HCT116 (cell line): Measurements from ENCODE around the gene ZNF784. TPM values are rescaled to one million over a fixed set of nuclear protein-coding genes. Genes with fewer than 3 reads are reported as not detected.
A peak's percentile ranks its signal among the peaks of the same experiment; 100 is the strongest.

Experiments
- ATAC-seq: fragments of 200-7000 bp; cut with Tn5 transposase; 2 replicates; pipeline ENCODE4 v1.9.1; 2020; ENCODE audit warnings: mild to moderate bottlenecking, moderate library complexity
- BruUV-seq: library from RNA; stranded (reverse); fragments of 400-500 nt; replicated peaks from 2 replicates; lab custom pipeline; 2021; lab: Mats Ljungman, UMichigan
- CTCF ChIA-PET: fragments of 300-600 bp; sonication (Branson Sonifier 250); formaldehyde crosslinking; loops from one replicate; lab custom pipeline; 2021; ENCODE audit warnings: antibody characterized with exemption; lab: Charles Lee
- POLR2A ChIA-PET: fragments of 300-600, 350-600 bp; sonication (Branson Sonifier 250); formaldehyde crosslinking; loops from one replicate; lab custom pipeline; 2021; ENCODE audit warnings: antibody characterized with exemption; lab: Charles Lee
- RAD21 ChIA-PET, 2 experiments: fragments of 300-600 bp; sonication (Branson Sonifier 250); formaldehyde crosslinking; loops; one replicate each; lab custom pipeline; 2023; ENCODE audit warnings: low total read pairs in 2 of 2; ENCODE audit not compliant: uncharacterized antibody in 2 of 2, unreplicated experiment in 2 of 2, low non-redundant PET in 1 of 2; lab: Charles Lee
- DNase-seq: peaks from one replicate; pipeline ENCODE4 v3.0.0-alpha.2; 2010; ENCODE audit warnings: low read depth, low spot score
- H2AFZ ChIP-seq: fragments of 200-600 bp; shearing (Covaris generic), sonication (generic); 2 replicates; pipeline ENCODE4 v1.6.1; 2017; ENCODE audit warnings: low read depth, mixed run types, mixed read lengths, antibody characterized with exemption, low read length; ENCODE audit not compliant: poor library complexity, severe bottlenecking
- H3K27ac ChIP-seq: 2 replicates; pipeline ENCODE4 v1.5.1; 2012; ENCODE audit warnings: low read depth, low read length
- H3K27me3 ChIP-seq: fragments of 200-600 bp; sonication (generic); 2 replicates; pipeline ENCODE4 v1.6.1; 2016; ENCODE audit warnings: mixed run types, low read length, mixed read lengths; ENCODE audit not compliant: insufficient read depth
- H3K36me3 ChIP-seq, 2 experiments: fragments of 200-500 bp in 1 of 2; fragments of 200-600 bp in 1 of 2; sonication (Bioruptor generic) in 1 of 2; sonication (generic) in 1 of 2; 2 replicates each; pipeline versions ENCODE4 v1.5.1 to v1.6.1; 2014 to 2016; ENCODE audit warnings: low read length in 2 of 2, inconsistent platforms in 1 of 2, mixed read lengths in 1 of 2, mixed run types in 1 of 2; ENCODE audit not compliant: insufficient read depth in 2 of 2, control insufficient read depth in 1 of 2
- H3K4me1 ChIP-seq, 2 experiments: fragments of 200-600 bp in 1 of 2; sonication (generic) in 1 of 2; 2 replicates each; pipeline versions ENCODE4 v1.5.1 to v1.6.1; 2012 to 2017; ENCODE audit warnings: low read length in 2 of 2, inconsistent platforms in 1 of 2, mild to moderate bottlenecking in 1 of 2, mixed read lengths in 1 of 2, mixed run types in 1 of 2, moderate library complexity in 1 of 2; ENCODE audit not compliant: insufficient read depth in 2 of 2, control insufficient read depth in 1 of 2
- H3K4me2 ChIP-seq: fragments of 200-600 bp; sonication (generic); 2 replicates; pipeline ENCODE4 v1.6.1; 2017; ENCODE audit warnings: mixed run types, low read length, mixed read lengths
- H3K4me3 ChIP-seq, 2 experiments: fragments of 200-600 bp in 1 of 2; sonication (generic) in 1 of 2; replicated peaks in 1 of 2; 2 replicates each; pipeline ENCODE4 v1.5.1; 2011 to 2016; ENCODE audit warnings: low read length in 2 of 2, control low read depth in 1 of 2, low read depth in 1 of 2, mild to moderate bottlenecking in 1 of 2, mixed read lengths in 1 of 2, mixed run types in 1 of 2
- H3K79me2 ChIP-seq: fragments of 200-600 bp; sonication (generic); 2 replicates; pipeline ENCODE4 v1.6.1; 2017; ENCODE audit warnings: mild to moderate bottlenecking, mixed run types, low read length, moderate library complexity, mixed read lengths; ENCODE audit not compliant: insufficient read depth
- H3K9ac ChIP-seq: fragments of 200-600 bp; sonication (generic); 2 replicates; pipeline ENCODE4 v1.6.1; 2016; ENCODE audit warnings: low read length, mixed read lengths
- H3K9me2 ChIP-seq: fragments of 200-600 bp; sonication (generic), shearing (Covaris generic); 2 replicates; pipeline ENCODE4 v1.6.1; 2017; ENCODE audit warnings: mixed run types, mild to moderate bottlenecking, moderate library complexity; ENCODE audit not compliant: insufficient read depth
- H3K9me3 ChIP-seq, 2 experiments: fragments of 200-500 bp in 1 of 2; fragments of 200-600 bp in 1 of 2; sonication (Bioruptor generic) in 1 of 2; sonication (generic) in 1 of 2; 2 replicates each; pipeline ENCODE4 v1.6.1; 2014 to 2017; ENCODE audit warnings: low read length in 2 of 2, mixed read lengths in 2 of 2, inconsistent platforms in 1 of 2, low read depth in 1 of 2, mild to moderate bottlenecking in 1 of 2, mixed run types in 1 of 2, moderate library complexity in 1 of 2; ENCODE audit not compliant: control insufficient read depth in 1 of 2, insufficient read depth in 1 of 2
- H4K20me1 ChIP-seq: fragments of 200-600 bp; sonication (generic), shearing (Covaris generic); 2 replicates; pipeline ENCODE4 v1.6.1; 2017; ENCODE audit warnings: mixed run types, mild to moderate bottlenecking, moderate library complexity; ENCODE audit not compliant: insufficient read depth
- CEBPB ChIP-seq: IDR thresholded peaks from 2 replicates; pipeline ENCODE4 v1.6.1; 2012; ENCODE audit warnings: low read depth
- EZH2 ChIP-seq: fragments of 200-600 bp; sonication (generic); IDR thresholded peaks from 2 replicates; pipeline ENCODE4 v1.6.1; 2017; ENCODE audit warnings: antibody characterized with exemption, mixed run types
- EZH2phosphoT487 ChIP-seq: fragments of 200-600 bp; IDR thresholded peaks from 2 replicates; pipeline ENCODE4 v1.6.1; 2018; ENCODE audit warnings: antibody characterized with exemption, borderline replicate concordance
- JUND ChIP-seq: IDR thresholded peaks from 2 replicates; pipeline ENCODE4 v1.6.1; 2012
- MAX ChIP-seq: IDR thresholded peaks from 2 replicates; pipeline ENCODE4 v1.6.1; 2012
- RAD21 ChIP-seq: IDR thresholded peaks from 2 replicates; pipeline ENCODE4 v1.6.1; 2012; ENCODE audit warnings: low read depth, mild to moderate bottlenecking
- SP1 ChIP-seq: IDR thresholded peaks from 2 replicates; pipeline ENCODE4 v1.6.1; 2012; ENCODE audit warnings: low read depth
- SRF ChIP-seq: IDR thresholded peaks from 2 replicates; pipeline ENCODE4 v1.6.1; 2012; ENCODE audit warnings: low read depth
- TCF7L2 ChIP-seq: IDR thresholded peaks from 2 replicates; pipeline ENCODE4 v1.7.0; 2011; ENCODE audit warnings: borderline replicate concordance, inconsistent platforms; ENCODE audit not compliant: insufficient read depth, insufficient read length; ENCODE audit errors: extremely low read depth
- ZBTB33 ChIP-seq: IDR thresholded peaks from 2 replicates; pipeline ENCODE4 v1.6.1; 2011; ENCODE audit warnings: mild to moderate bottlenecking, low read length, moderate library complexity; ENCODE audit not compliant: insufficient replicate concordance; ENCODE audit errors: extremely low read depth
- ZNF274 ChIP-seq: fragments of 200-500 bp; sonication (Bioruptor generic); IDR thresholded peaks from 2 replicates; pipeline ENCODE4 v1.6.1; 2014; ENCODE audit warnings: mild to moderate bottlenecking, low read depth, low read length, inconsistent platforms
- intact Hi-C: fragments of 100-400 bp; cut with micrococcal nuclease; formaldehyde crosslinking; loops from 2 replicates; pipeline ENCODE4 v1.10.0; 2022
- total RNA-seq: library from RNA; stranded (reverse); gene quantifications from one replicate; pipeline ENCODE4 v1.2.1, GENCODE V29; 2021; ENCODE audit not compliant: unreplicated experiment
- TF ChIP-seq, protein P1 (sequence below): IDR thresholded peaks from 2 replicates; pipeline ENCODE4 v1.6.1; 2012

Gene ZNF784
- total RNA-seq, 1 experiment from 2014 or later: 5.3 TPM

GRCh38 chr19:55648585-55649267, 24.4 kb upstream of the ZNF784 start:
- H3K4me3 ChIP-seq: no peak overlapping the region
- H3K27ac ChIP-seq: no peak overlapping the region
- peaks cover 10 to 12% of the 10 kb centered on the region in 2 experiments; a peak in 3 of 4 replicates for H3K36me3 ChIP-seq
- peaks cover 20% of the 10 kb centered on the region for H3K79me2 ChIP-seq
- no peaks in the 10 kb centered on the region for H3K9me2 ChIP-seq
- H3K9ac ChIP-seq: no peak overlapping the region
- H3K4me1 ChIP-seq: peaks cover 11 to 22% of the 10 kb centered on the region in 2 experiments; a peak in 3 of 4 replicates
- intact Hi-C loops: no loop called here
- no peaks in the 10 kb centered on the region for H4K20me1 ChIP-seq
- TF ChIP-seq MAX (no peak), EZH2 (no peak), TCF7L2 (no peak)
- no peak overlapping the region for H2AFZ ChIP-seq
- DNase-seq: no peak
- no peaks in the 10 kb centered on the region for H3K9me3 ChIP-seq
- no TSS peak for BruUV-seq
- CTCF ChIA-PET: no interaction called here
- H3K27me3 ChIP-seq: no peaks in the 10 kb centered on the region
- ATAC-seq: no peak
- POLR2A ChIA-PET: no interaction called here
- H3K4me2 ChIP-seq: no peak overlapping the region
- RAD21 ChIA-PET: no interaction called here

DNA sequence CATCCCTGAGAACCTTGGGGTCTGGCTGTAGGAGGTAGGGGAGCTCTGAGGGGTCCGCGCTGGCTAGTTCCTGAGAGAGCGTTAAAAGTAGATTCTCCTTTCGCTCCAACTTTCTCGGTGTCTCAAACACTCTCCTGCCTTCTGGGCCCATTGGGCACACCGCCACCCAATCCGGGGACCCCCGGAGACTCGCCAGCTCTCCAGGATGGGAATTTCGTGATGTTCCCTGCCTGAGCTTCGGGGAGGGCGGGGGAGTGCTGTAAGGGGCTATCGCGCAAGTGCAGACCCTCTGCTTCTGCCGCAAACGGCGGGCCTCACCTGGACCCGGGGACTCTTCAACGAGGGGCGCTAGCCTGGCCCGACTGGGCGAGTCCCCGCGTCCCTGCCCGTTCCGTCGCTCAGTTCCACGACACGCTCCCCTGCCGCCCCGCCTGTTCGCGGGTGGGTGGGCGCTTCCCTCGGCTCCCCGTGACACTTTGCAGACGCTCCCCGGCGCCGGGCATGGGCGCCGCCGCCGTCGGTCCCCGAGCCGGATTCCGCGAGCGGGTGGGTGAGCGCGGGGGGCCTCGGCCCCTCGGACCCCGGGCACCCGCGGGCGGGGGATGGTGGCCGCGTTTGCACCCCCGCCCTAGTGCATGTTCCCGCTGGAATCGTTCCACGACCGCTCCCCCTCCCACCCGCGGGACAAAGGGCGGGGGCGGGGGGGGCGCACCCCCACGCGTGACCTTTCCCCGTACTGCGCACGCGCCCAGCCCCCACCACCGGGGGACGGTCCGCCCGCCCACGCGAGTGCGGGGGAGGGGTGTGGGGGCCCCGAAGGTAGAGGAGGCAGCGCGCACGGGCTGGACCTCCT, 23.6 kb upstream of the ZNF784 start, which contains the start of gene CCDC106:
Gene CCDC106 (plus strand): TSS at position 481 of the 853 bp plus-strand sequence. CDS start 835 bp downstream, outside the sequence.
- ChIA-PET CTCF (no interaction called here), RAD21 (no interaction called here), POLR2A (no interaction called here)
- no TSS peak for BruUV-seq
- DNase-seq: no peak
- H3K9me2 ChIP-seq: no peaks in the 10 kb centered on the region
- peaks cover 27% of the 10 kb centered on the region for H3K79me2 ChIP-seq
- H3K27ac ChIP-seq: peak within 1 kb of the TSS; percentile 18; the same call in 1 of the 2 replicates
- H3K9me3 ChIP-seq: no peaks in the 10 kb centered on the region
- intact Hi-C loops: no loop called here
- peaks cover 10 to 12% of the 10 kb centered on the region in 2 experiments; a peak in 3 of 4 replicates for H3K36me3 ChIP-seq
- no peak within 1 kb of the TSS for H2AFZ ChIP-seq
- ATAC-seq: no peak
- H4K20me1 ChIP-seq: no peaks in the 10 kb centered on the region
- H3K27me3 ChIP-seq: no peaks in the 10 kb centered on the region
- H3K4me1 ChIP-seq: peaks cover 8 to 20% of the 10 kb centered on the region in 2 experiments; a peak in 3 of 4 replicates
- H3K4me2 ChIP-seq: no peak within 1 kb of the TSS
- no peak within 1 kb of the TSS for H3K9ac ChIP-seq
- H3K4me3 ChIP-seq: no peak within 1 kb of the TSS
- no peak for TF ChIP-seq SP1
- TF ChIP-seq, protein P1, sequence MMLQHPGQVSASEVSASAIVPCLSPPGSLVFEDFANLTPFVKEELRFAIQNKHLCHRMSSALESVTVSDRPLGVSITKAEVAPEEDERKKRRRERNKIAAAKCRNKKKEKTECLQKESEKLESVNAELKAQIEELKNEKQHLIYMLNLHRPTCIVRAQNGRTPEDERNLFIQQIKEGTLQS: no peak
- no peak for TF ChIP-seq RAD21
- TF ChIP-seq CEBPB: no peak
- TF ChIP-seq ZNF274: no peak
- TF ChIP-seq EZH2phosphoT487: no peak
- no peak for TF ChIP-seq ZBTB33
- no peak for TF ChIP-seq JUND
- TF ChIP-seq SRF: no peak
